CD4-positive, alpha-beta T cell treated with Interleukin-15 for 4 hours (primary cell): ENCODE results near the gene OXCT2.
"Not testable (repeated sequence)": the region's sequence is repeated elsewhere in the genome, so short reads cannot be mapped to it uniquely, and the experiment has no call there.

Experiments
- DNase-seq: peaks from one replicate; pipeline ENCODE4 v3.0.0-alpha.2; 2020; ENCODE audit warnings: low spot score

OXCT2 gene

DNA sequence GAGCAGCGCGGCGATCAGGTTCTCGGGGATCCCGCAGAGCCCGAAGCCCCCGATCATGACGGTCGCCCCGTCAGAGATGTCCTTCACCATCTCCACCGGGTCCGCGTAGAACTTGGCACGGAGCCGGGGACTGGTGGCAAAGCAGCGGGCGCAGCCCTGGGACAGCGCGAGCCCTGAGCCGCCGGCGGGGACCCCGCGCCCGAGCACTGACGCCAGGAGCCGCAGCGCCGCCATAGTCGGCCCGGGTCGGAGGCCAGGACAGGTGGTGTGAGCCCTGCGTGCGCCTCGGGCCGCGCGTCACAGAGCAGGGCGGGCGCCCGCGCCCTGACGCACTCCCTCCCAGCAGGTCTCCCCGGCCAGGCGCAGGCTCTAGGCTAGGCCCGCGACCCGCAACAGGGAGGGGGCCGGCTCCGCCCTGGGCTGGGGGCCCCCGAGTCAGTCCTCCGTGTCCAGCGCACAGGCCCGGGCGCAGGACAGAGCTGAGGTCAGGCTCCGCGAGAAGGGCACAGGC, at the start of gene OXCT2:
Gene OXCT2 (minus strand): TSS at position 327 of the 511 bp plus-strand sequence. CDS start 93 bp downstream, at position 234.
- not testable (repeated sequence) for DNase-seq

DNA sequence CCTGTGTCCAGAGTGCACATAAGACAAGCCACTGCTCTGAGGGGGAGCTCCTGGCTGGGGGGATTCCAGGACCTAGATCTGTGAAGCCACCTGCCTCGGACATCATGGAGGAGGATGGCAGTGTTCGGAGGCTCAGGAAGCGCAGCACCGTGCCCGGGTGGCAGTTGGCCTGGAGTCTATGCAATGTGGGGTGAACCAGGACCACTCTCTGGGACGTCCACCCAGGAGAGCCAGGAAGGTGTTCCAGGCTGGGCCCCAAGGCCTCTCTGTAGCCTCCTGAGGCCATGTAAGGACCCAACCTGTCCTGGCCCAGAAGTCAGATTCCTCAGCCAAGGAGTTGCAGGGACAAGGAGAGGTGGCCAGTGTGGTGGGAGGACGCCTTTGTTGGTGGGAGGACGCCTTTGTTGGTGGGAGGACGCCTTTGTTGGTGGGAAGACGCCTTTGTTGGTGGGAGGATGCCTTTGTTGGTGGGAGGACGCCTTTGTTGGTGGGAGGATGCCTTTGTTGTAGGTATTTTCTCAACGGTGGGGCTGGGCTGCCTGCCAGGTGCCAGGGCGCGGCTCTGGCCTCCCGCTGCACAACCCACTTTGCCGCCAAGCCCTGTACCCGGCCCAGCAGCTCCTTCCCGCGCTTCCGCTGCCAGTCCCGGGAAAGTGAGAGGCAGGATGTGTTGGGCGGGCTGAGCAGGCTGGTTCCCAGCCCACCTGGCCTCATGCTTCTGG, 48.1 kb upstream of the OXCT2 start:
- DNase-seq, result no peak

DNA sequence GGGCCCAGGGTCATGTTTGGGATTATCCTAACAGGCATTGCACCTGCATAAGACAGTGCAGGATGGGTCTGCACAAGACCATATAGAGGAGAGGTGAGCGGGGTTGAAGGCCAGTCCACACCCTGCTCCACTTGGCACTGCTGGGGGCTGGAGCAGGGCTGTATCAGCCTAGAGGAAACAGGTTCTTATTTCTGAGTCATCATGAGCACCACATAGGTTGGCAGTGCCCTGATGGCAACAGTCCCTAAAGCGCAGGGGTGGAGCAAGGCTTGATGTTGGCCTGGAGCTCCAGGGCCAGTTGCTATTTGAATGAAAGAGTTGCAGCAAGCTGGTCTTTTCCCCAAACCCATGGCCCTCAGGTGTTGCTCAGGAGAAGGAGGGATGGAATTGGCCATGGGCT, 47.3 kb upstream of the OXCT2 start:
- DNase-seq, result no peak

GRCh38 chr1:39817091-39817932, 46.2 kb upstream of the OXCT2 start:
- peak; percentile 78 for DNase-seq

DNA sequence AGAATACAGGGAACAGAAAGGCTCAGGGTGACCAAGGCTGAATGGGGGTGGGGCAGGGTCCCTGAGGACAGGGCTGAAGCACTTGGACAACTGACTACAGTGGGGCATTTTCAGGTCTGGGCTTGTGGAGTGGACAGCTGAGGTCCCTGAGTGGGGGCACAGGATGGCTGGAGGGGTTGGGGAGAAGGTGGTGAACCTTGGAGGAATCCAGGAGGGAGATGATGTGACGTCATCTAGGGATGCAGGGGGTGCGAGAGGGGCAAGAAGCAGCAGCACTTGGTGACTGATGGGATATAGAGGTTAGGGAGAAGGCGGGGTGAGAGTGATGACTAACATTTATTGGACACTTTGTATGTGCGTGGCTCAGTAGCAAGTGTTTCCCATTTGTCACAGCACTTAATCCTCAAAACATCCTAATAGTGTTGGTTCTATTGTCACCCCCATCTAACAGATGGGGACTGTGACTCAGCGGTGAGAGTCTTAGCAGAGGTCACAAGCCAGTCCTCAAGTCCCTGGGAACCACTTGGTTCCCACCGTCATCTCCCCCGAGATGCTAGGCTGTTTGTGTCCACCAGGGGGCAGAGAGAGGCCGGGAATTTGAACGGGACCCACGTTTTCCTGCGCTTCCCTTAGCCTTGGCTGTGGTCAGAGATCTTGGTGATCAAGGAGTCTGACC, 45.4 kb upstream of the OXCT2 start:
- peak; percentile 33 for DNase-seq

GRCh38 chr1:39812913-39813312, 41.8 kb upstream of the OXCT2 start:
- no peak for DNase-seq

- DNase-seq, result no peak
Observed at GRCh38 chr1:39808784-39809517, 37.8 kb upstream of the OXCT2 start.

DNA sequence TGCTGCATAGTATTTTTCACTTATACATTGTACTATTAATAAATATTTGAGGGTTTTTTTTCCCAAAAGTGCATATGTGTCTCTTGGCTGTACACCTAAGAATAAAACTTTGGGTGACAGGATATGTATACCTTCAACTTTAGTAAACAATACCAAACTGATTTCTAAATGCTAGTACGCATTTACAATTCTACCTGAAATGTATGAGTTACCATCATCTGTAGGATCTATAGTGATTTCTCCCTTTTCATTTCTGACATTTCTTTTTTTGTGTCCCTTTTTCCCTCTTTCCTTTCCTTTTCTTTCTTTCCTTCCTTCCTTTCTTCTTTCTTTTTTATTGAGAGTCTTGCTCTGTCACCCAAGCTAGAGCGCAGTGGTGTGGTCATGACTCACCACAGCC, 34.2 kb upstream of the OXCT2 start:
- no peak for DNase-seq

GRCh38 chr1:39802496-39803260, 31.5 kb upstream of the OXCT2 start:
- DNase-seq, result no peak

GRCh38 chr1:39800471-39800835, 29.3 kb upstream of the OXCT2 start:
- no peak for DNase-seq

GRCh38 chr1:39799770-39800470, 28.8 kb upstream of the OXCT2 start:
- peak; percentile 70 for DNase-seq

- DNase-seq, result peak; percentile 95
Observed at GRCh38 chr1:39798859-39799769, 28.0 kb upstream of the OXCT2 start.

GRCh38 chr1:39795651-39796050, 24.5 kb upstream of the OXCT2 start:
- no peak for DNase-seq

DNA sequence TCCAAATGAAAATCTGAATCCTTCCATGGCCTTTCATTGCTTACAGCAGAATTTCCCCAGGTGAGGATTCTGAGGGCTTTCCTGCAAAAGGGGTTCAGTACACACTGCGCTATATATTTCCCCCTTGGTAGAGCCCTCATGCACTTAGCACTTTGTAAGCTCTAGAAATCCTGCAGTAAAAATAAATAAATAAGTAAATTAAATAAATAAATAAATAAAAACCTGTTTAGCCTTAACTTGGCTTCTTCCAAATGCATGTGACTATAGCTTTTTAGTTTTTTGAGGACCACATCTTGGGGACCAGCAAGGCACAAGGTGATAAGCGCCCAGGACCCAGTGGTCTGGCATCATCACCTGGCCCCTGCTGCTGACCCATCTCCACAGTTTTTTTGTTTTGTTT, 20.7 kb upstream of the OXCT2 start:
- no peak for DNase-seq

DNA sequence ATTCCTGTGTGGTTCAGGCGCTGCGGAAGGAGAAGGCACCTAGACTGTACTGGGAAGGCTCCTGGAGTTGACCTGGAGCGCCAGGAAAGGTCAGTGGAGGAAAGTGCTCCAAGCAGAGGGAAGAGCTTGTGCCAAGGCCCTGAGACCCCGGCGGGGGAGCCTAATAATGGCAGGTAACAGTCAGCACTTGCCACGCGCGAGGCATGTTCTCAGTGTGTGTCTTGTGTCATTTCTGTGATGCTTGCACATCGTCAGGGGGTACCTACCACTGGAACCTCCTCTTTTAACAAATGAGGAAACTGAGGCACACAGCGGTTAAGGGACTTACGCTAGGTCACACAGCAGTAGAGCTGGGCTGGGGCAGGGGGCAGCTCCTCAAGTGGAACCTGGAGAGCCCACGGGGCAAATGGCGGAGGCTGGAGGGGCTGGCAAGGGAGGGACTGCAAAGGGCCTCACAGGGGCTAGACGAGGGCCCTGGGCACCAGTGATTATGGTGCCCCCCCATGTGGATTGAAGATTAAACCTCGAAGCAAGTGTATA, 18.5 kb upstream of the OXCT2 start:
- no peak for DNase-seq

- peak; percentile 41 for DNase-seq
Observed at GRCh38 chr1:39788758-39789570, 17.8 kb upstream of the OXCT2 start, which contains the start of gene BMP8B. Gene BMP8B (minus strand): TSS chr1:39788865. CDS start chr1:39788485, 380 bp downstream.

DNA sequence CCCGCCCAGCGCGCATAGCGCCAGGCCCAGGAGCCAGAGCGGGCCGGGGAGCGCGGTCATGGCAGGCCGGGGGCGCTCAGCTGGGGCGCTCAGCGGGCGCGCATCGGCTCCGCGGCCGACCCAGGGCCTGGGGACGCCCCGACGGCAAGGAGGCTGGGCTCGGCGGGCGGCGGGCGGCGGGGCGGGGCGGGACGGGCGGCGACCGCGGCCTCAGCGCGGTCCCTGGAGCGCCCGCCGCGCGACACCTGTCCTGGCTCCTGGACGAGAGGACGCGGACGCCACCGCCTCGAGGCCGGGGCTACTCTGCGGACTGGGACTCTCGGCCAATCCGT, 17.2 kb upstream of the OXCT2 start:
- DNase-seq, result no peak

GRCh38 chr1:39787964-39788363, 16.8 kb upstream of the OXCT2 start:
- not testable (repeated sequence) for DNase-seq
